Activated CD4-positive, alpha-beta memory T cell treated with anti-CD3 and anti-CD28 coated beads, Interleukin-2, amount 10 ng/mL, durations not matched to agents 7 days and 5 days (primary cell): Measurements from ENCODE around the gene PLGRKT. TPM values are rescaled to one million over a fixed set of nuclear protein-coding genes. Genes with fewer than 3 reads are reported as not detected.
"Not testable (repeated sequence)": the region's sequence is repeated elsewhere in the genome, so short reads cannot be mapped to it uniquely, and the experiment has no call there.

Experiments
- CTCF ChIA-PET: fragments of 350-600 bp; sonication (Branson Sonifier 250); formaldehyde crosslinking; loops from one replicate; lab custom pipeline; 2021; ENCODE audit warnings: antibody characterized with exemption, inconsistent platforms; lab: Charles Lee
- POLR2A ChIA-PET: fragments of 350-600 bp; sonication (Branson Sonifier 250); formaldehyde crosslinking; loops from one replicate; lab custom pipeline; 2021; ENCODE audit warnings: antibody characterized with exemption; lab: Charles Lee
- DNase-seq: peaks from one replicate; pipeline ENCODE4 v3.0.0-alpha.2; 2020
- H3K27ac Mint-ChIP-seq: one replicate; pipeline ENCODE4 v1.8.0; 2021; ENCODE audit warnings: mild to moderate bottlenecking, mixed read lengths
- H3K27me3 Mint-ChIP-seq: one replicate; pipeline ENCODE4 v1.8.0; 2021; ENCODE audit warnings: mixed read lengths
- H3K36me3 Mint-ChIP-seq: one replicate; pipeline ENCODE4 v1.8.0; 2021; ENCODE audit warnings: low read depth, mixed read lengths
- H3K4me1 Mint-ChIP-seq: one replicate; pipeline ENCODE4 v1.8.0; 2021; ENCODE audit warnings: mixed read lengths
- H3K4me3 Mint-ChIP-seq: one replicate; pipeline ENCODE4 v1.8.0; 2021; ENCODE audit warnings: mild to moderate bottlenecking, mixed read lengths
- H3K9me3 Mint-ChIP-seq: one replicate; pipeline ENCODE4 v1.8.0; 2021; ENCODE audit warnings: mixed read lengths
- total RNA-seq, 2 experiments: library from RNA; stranded (reverse); gene quantifications; one replicate each; pipeline ENCODE4 v1.2.3, GENCODE V29; 2021

Gene PLGRKT
- total RNA-seq, 2 experiments from 2014 or later, result 32.0 TPM

- H3K4me3 Mint-ChIP-seq, result no peak overlapping the region
- no peak for DNase-seq
- CTCF ChIA-PET, result no interaction called here
- H3K9me3 Mint-ChIP-seq, result no peaks in the 10 kb centered on the region
- H3K4me1 Mint-ChIP-seq, result peaks cover 12% of the 10 kb centered on the region
- POLR2A ChIA-PET, result no interaction called here
- H3K27me3 Mint-ChIP-seq, result no peaks in the 10 kb centered on the region
- H3K27ac Mint-ChIP-seq, result no peak overlapping the region
- peaks cover 63% of the 10 kb centered on the region for H3K36me3 Mint-ChIP-seq
These were observed 32.4 kb upstream of the PLGRKT start for GRCh38 chr9:5470122-5470521.

DNA sequence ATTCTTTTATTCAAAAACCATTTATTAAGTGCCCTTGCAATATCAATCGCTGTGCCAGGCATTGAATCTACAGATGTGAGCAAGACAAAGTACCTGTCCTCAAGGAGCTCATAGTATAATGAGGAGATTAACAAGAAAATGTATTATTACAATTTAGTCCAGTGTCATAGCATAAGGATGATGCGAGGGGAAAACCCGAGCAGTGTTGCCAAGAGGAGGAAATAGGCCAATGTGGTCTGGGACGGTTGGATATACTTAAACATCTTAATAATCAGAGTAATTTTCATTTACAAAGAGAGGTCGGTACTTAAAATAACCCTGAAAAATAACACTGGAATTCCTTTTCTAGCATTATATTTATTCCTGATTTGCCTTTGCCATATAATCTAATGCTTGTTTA lies 31.1 kb upstream of the PLGRKT start:
- Mint-ChIP-seq H3K9me3 (no peaks in the 10 kb centered on the region), H3K4me3 (no peak overlapping the region), H3K36me3 (peaks cover 65% of the 10 kb centered on the region), H3K27ac (no peak overlapping the region), H3K27me3 (no peaks in the 10 kb centered on the region), H3K4me1 (peaks cover 12% of the 10 kb centered on the region)
- POLR2A ChIA-PET, result interaction anchor here (1.0 to 1.4 kb wide), 2 partner anchors 9 to 41 kb away, joined by 3 to 4 read pairs; partner anchors contain the start of gene PDCD1LG2
- CTCF ChIA-PET, result no interaction called here
- DNase-seq, result no peak

DNA sequence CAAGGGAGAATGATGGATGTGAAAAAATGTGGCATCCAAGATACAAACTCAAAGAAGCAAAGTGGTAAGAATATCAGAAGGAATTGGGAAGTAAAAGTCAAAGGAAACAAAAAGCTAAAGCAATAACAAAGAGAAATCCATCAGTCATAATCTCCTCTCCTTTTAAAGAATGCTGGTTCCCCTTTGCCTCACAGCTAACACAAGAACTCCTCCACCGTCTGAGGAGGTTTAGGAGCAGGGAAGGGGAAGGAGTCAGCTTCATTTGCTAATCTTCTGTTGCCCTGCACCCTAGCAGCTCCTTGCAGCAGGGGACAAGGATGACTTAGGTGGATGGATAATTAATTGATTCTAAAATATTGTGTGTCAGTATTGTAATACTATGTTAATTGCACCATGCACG lies 29.0 kb upstream of the PLGRKT start:
- Mint-ChIP-seq H3K4me1 (peaks cover 12% of the 10 kb centered on the region), H3K27ac (no peak overlapping the region), H3K27me3 (no peaks in the 10 kb centered on the region), H3K4me3 (no peak overlapping the region), H3K36me3 (peaks cover 75% of the 10 kb centered on the region), H3K9me3 (no peaks in the 10 kb centered on the region)
- no peak for DNase-seq
- ChIA-PET CTCF (interaction anchor here (0.8 to 1.3 kb wide), 2 partner anchors 17 to 134 kb away, joined by 3 to 4 read pairs; partner anchors contain the start of gene CD274), POLR2A (interaction anchor here (0.7 to 1.2 kb wide), 3 partner anchors 13 to 142 kb away, joined by 3 read pairs; no protein-coding TSS in a partner anchor)

DNA sequence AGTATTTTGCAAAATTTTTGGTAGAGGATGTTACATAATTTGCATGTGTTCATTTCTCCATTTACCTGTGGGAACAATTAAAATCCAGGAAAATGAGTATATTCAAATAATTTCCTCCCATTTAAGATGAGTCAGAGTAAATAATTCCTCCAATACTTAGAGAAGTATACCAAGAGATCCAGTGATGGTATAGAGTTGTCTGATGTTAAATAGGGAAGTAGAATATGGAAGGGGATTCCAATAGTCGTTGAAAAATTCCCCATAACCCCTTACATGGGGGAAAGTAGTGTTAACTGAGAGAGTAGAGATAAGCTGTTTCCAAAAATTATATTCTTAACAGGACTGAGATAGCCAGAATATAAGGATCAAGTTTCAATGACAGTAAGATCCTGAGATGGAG lies 28.3 kb upstream of the PLGRKT start:
- DNase-seq, result no peak
- H3K36me3 Mint-ChIP-seq, result peaks cover 72% of the 10 kb centered on the region
- no peak overlapping the region for H3K4me3 Mint-ChIP-seq
- no peaks in the 10 kb centered on the region for H3K27me3 Mint-ChIP-seq
- peaks cover 10% of the 10 kb centered on the region for H3K4me1 Mint-ChIP-seq
- CTCF ChIA-PET, result interaction anchor here (4.1 kb wide), 1 partner anchor 15 kb away, joined by 12 read pairs; the partner anchor contains the start of gene CD274
- H3K27ac Mint-ChIP-seq, result no peak overlapping the region
- no peaks in the 10 kb centered on the region for H3K9me3 Mint-ChIP-seq
- POLR2A ChIA-PET, result interaction anchor here (0.7 kb wide), 1 partner anchor 15 kb away, joined by 3 read pairs; no protein-coding TSS in a partner anchor

DNA sequence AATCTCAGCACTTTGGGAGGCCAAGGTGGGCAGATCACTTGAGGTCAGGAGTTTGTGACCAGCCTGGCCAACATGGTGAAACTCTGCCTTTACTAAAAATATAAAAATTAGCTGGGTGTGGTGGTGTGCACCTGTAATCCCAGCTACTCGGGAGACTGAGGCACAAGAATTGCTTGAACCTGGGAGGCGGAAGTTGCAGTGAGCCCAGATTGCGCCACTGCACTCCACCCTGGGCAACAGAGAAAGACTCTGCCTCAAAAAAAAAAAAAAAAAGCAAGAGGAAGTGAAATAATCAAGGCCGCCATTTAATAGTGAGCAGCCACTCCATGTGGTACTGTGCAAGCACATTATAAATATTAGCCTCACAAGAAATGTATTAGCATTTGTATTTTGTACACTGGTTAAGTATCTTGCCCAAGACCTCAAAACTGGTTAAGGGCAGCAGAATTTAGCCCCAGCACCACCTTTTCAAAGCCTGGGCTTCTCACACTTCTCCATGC lies 27.2 kb upstream of the PLGRKT start:
- not testable (repeated sequence) for DNase-seq, H3K4me3 Mint-ChIP-seq, H3K27me3 Mint-ChIP-seq, H3K27ac Mint-ChIP-seq, H3K9me3 Mint-ChIP-seq
- Mint-ChIP-seq H3K4me1 (peaks cover 10% of the 10 kb centered on the region), H3K36me3 (peaks cover 73% of the 10 kb centered on the region)
- CTCF ChIA-PET, result interaction anchor here (0.7 to 4.1 kb wide), 3 partner anchors 14 to 793 kb away, joined by 3 to 12 read pairs (median 6); partner anchors contain the start of gene CD274
- POLR2A ChIA-PET, result interaction anchor here (1.7 kb wide), 1 partner anchor 27 kb away, joined by 5 read pairs; the partner anchor contains the start of gene PLGRKT

GRCh38 chr9:5460157-5460556 lies 22.4 kb upstream of the PLGRKT start:
- ChIA-PET CTCF (interaction anchor here (1.2 to 3.7 kb wide), 3 partner anchors 10 to 130 kb away, joined by 4 to 18 read pairs (median 5); partner anchors contain the start of gene CD274), POLR2A (interaction anchor here (0.6 to 3.9 kb wide), 7 partner anchors 8 to 781 kb away, joined by 3 to 29 read pairs (median 8); partner anchors contain the start of genes CD274, CDC37L1, PDCD1LG2 and PLGRKT)
- H3K9me3 Mint-ChIP-seq, result no peaks in the 10 kb centered on the region
- peaks cover 47% of the 10 kb centered on the region for H3K4me1 Mint-ChIP-seq
- H3K36me3 Mint-ChIP-seq, result peaks cover 63% of the 10 kb centered on the region
- no peak for DNase-seq
- peak overlapping the region; percentile 78 for H3K27ac Mint-ChIP-seq
- no peaks in the 10 kb centered on the region for H3K27me3 Mint-ChIP-seq
- H3K4me3 Mint-ChIP-seq, result peak overlapping the region; percentile 31

- Mint-ChIP-seq H3K4me1 (peaks cover 53% of the 10 kb centered on the region), H3K9me3 (no peaks in the 10 kb centered on the region), H3K4me3 (peak overlapping the region; percentile 31), H3K27ac (peak overlapping the region; percentile 78), H3K27me3 (no peaks in the 10 kb centered on the region), H3K36me3 (peaks cover 60% of the 10 kb centered on the region)
- POLR2A ChIA-PET, result interaction anchor here (0.6 to 3.9 kb wide), 12 partner anchors 9 to 780 kb away, joined by 3 to 29 read pairs (median 4); partner anchors contain the start of genes CD274, CDC37L1, PDCD1LG2 and PLGRKT
- CTCF ChIA-PET, result interaction anchor here (0.9 to 3.7 kb wide), 5 partner anchors 9 to 141 kb away, joined by 4 to 18 read pairs (median 5); partner anchors contain the start of gene CD274
- no peak for DNase-seq
These were observed 21.6 kb upstream of the PLGRKT start for GRCh38 chr9:5459289-5459829.

- ChIA-PET CTCF (interaction anchor here (1.0 to 1.4 kb wide), 2 partner anchors 13 to 135 kb away, joined by 3 read pairs; no protein-coding TSS in a partner anchor), POLR2A (interaction anchor here (1.8 kb wide), 1 partner anchor 18 kb away, joined by 6 read pairs; the partner anchor contains the start of gene PLGRKT)
- Mint-ChIP-seq H3K9me3 (no peaks in the 10 kb centered on the region), H3K27me3 (no peaks in the 10 kb centered on the region), H3K27ac (peak overlapping the region; percentile 41), H3K4me3 (peak overlapping the region; percentile 21), H3K4me1 (peaks cover 73% of the 10 kb centered on the region), H3K36me3 (peaks cover 35% of the 10 kb centered on the region)
- no peak for DNase-seq
These were observed 17.5 kb upstream of the PLGRKT start for GRCh38 chr9:5455181-5455580.

GRCh38 chr9:5453673-5454072 lies 15.9 kb upstream of the PLGRKT start:
- no peaks in the 10 kb centered on the region for H3K27me3 Mint-ChIP-seq
- CTCF ChIA-PET, result interaction anchor here (1.0 kb wide), 1 partner anchor 147 kb away, joined by 3 read pairs; no protein-coding TSS in a partner anchor

GRCh38 chr9:5453004-5453403 lies 15.3 kb upstream of the PLGRKT start:
- Mint-ChIP-seq H3K9me3 (no peaks in the 10 kb centered on the region), H3K27ac (peak overlapping the region; percentile 8), H3K4me1 (peaks cover 69% of the 10 kb centered on the region), H3K27me3 (no peaks in the 10 kb centered on the region), H3K4me3 (peak overlapping the region; percentile 18), H3K36me3 (peaks cover 13% of the 10 kb centered on the region)
- no peak for DNase-seq
- ChIA-PET POLR2A (interaction anchor here (1.2 kb wide), 1 partner anchor 41 kb away, joined by 4 read pairs; no protein-coding TSS in a partner anchor), CTCF (interaction anchor here (1.0 kb wide), 1 partner anchor 147 kb away, joined by 3 read pairs; no protein-coding TSS in a partner anchor)

More at GRCh38 chr9:5453673-5454072, 15.9 kb upstream of the PLGRKT start:
- no peak for DNase-seq
- peak overlapping the region; percentile 20 for H3K4me3 Mint-ChIP-seq
- H3K4me1 Mint-ChIP-seq, result peaks cover 69% of the 10 kb centered on the region
- peak overlapping the region; percentile 38 for H3K27ac Mint-ChIP-seq
- POLR2A ChIA-PET, result interaction anchor here (1.2 kb wide), 1 partner anchor 40 kb away, joined by 4 read pairs; no protein-coding TSS in a partner anchor
- no peaks in the 10 kb centered on the region for H3K9me3 Mint-ChIP-seq
- H3K36me3 Mint-ChIP-seq, result peaks cover 20% of the 10 kb centered on the region

GRCh38 chr9:5452286-5452609 lies 14.5 kb upstream of the PLGRKT start:
- no peak for DNase-seq
- ChIA-PET CTCF (no interaction called here), POLR2A (interaction anchor here (1.2 kb wide), 1 partner anchor 42 kb away, joined by 4 read pairs; no protein-coding TSS in a partner anchor)
- Mint-ChIP-seq H3K4me3 (peak overlapping the region; percentile 95), H3K36me3 (peaks cover 6% of the 10 kb centered on the region), H3K27me3 (no peaks in the 10 kb centered on the region), H3K27ac (peak overlapping the region; percentile 84), H3K4me1 (peaks cover 71% of the 10 kb centered on the region), H3K9me3 (no peaks in the 10 kb centered on the region)

DNA sequence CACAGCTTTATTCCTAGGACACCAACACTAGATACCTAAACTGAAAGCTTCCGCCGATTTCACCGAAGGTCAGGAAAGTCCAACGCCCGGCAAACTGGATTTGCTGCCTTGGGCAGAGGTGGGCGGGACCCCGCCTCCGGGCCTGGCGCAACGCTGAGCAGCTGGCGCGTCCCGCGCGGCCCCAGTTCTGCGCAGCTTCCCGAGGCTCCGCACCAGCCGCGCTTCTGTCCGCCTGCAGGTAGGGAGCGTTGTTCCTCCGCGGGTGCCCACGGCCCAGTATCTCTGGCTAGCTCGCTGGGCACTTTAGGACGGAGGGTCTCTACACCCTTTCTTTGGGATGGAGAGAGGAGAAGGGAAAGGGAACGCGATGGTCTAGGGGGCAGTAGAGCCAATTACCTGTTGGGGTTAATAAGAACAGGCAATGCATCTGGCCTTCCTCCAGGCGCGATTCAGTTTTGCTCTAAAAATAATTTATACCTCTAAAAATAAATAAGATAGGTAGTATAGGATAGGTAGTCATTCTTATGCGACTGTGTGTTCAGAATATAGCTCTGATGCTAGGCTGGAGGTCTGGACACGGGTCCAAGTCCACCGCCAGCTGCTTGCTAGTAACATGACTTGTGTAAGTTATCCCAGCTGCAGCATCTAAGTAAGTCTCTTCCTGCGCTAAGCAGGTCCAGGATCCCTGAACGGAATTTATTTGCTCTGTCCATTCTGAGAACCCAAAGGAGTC lies 12.8 kb upstream of the PLGRKT start, which contains the start of gene CD274:
CD274 (plus strand) TSS at position 184 of the 733 bp plus-strand sequence. CDS start 5,572 bp downstream, outside the sequence.
- Mint-ChIP-seq H3K9me3 (no peaks in the 10 kb centered on the region), H3K27ac (peak within 1 kb of the TSS; percentile 84), H3K36me3 (no peaks in the 10 kb centered on the region), H3K4me1 (peaks cover 75% of the 10 kb centered on the region), H3K4me3 (peak within 1 kb of the TSS; percentile 95), H3K27me3 (no peaks in the 10 kb centered on the region)
- ChIA-PET POLR2A (interaction anchor here (0.8 to 5.5 kb wide), 22 partner anchors 9 to 1923 kb away, joined by 3 to 106 read pairs (median 6); partner anchors contain the start of genes AK3, CDC37L1, ERMP1 and JAK2), CTCF (interaction anchor here (0.6 to 5.6 kb wide), 35 partner anchors 10 to 769 kb away, joined by 3 to 130 read pairs (median 4); partner anchors contain the start of genes ERMP1, PDCD1LG2, PLGRKT and RIC1)
- DNase-seq, result peak; percentile 86
